Body of pancreas (tissue), 4 donors: ENCODE results near the gene SCGB2B2. TPM values are rescaled to one million over a fixed set of nuclear protein-coding genes. Genes with fewer than 3 reads are reported as not detected.

Experiments
- ATAC-seq: fragments of 150-250 bp; one replicate; pipeline ENCODE4 v1.9.1; 2016
- DNase-seq, 4 donors: peaks; one replicate each; pipeline ENCODE4 v3.0.0-alpha.2; 2019
- H3K27ac ChIP-seq, 4 donors: fragments of 200-600 bp; sonication (generic); 1 replicate in 3 of 4; 2 replicates in 1 of 4; pipeline versions ENCODE4 v1.5.1 to v1.6.1; 2016 to 2019; ENCODE audit warnings: mild to moderate bottlenecking in 1 of 4, mixed read lengths in 1 of 4, moderate library complexity in 1 of 4
- H3K27me3 ChIP-seq, 2 donors: fragments of 200-600 bp; sonication (generic); one replicate each; pipeline ENCODE4 v1.6.0; 2016; ENCODE audit warnings: mild to moderate bottlenecking in 1 of 2
- H3K36me3 ChIP-seq, 2 donors: fragments of 200-600 bp; sonication (generic); replicated peaks in 1 of 2; 2 replicates each; pipeline ENCODE4 v1.5.1; 2016; ENCODE audit warnings: low read depth in 2 of 2; ENCODE audit not compliant: insufficient read depth in 1 of 2
- H3K4me1 ChIP-seq: fragments of 200-600 bp; sonication (generic); one replicate; pipeline ENCODE4 v1.6.0; 2016
- H3K4me3 ChIP-seq, 2 donors: fragments of 200-600 bp; sonication (generic); 1 replicate in 1 of 2; 2 replicates in 1 of 2; pipeline ENCODE4 v1.5.1; 2016 to 2019
- H3K9me3 ChIP-seq, 3 donors: fragments of 200-600 bp; sonication (generic); 1 replicate in 2 of 3; 2 replicates in 1 of 3; pipeline ENCODE4 v1.5.1; 2016
- CTCF ChIP-seq, 7 experiments: fragments of 450-650 bp in 4 of 7; fragments of 200-600 bp in 3 of 7; sonication (generic) in 3 of 7; IDR thresholded peaks; one replicate each; pipeline ENCODE4 v1.5.1; 2016 to 2019; ENCODE audit warnings: antibody characterized with exemption in 7 of 7
- POLR2A ChIP-seq, 3 donors: fragments of 450-650 bp; IDR thresholded peaks; one replicate each; pipeline ENCODE4 v1.6.1; 2016; ENCODE audit warnings: antibody characterized with exemption in 3 of 3, mild to moderate bottlenecking in 2 of 3
- WGBS, 2 donors: methylation state at CpG; one replicate each; pipeline ENCODE4 v1.1.5; 2017; 5-methylcytosine and 5-hydroxymethylcytosine counted together
- intact Hi-C: fragments of 100-400 bp; cut with DNase I; formaldehyde crosslinking; loops from one replicate; pipeline ENCODE4 v1.15.1; 2023
- total RNA-seq, 2 donors: library from RNA; depleted of rRNA; stranded (reverse); fragments of >200 nt; gene quantifications; one replicate each; pipeline ENCODE4 v1.1.0, GENCODE V29; 2016

Gene SCGB2B2
- total RNA-seq, 2 donors from 2014 or later, result 0.52 to 4.3 TPM

DNA sequence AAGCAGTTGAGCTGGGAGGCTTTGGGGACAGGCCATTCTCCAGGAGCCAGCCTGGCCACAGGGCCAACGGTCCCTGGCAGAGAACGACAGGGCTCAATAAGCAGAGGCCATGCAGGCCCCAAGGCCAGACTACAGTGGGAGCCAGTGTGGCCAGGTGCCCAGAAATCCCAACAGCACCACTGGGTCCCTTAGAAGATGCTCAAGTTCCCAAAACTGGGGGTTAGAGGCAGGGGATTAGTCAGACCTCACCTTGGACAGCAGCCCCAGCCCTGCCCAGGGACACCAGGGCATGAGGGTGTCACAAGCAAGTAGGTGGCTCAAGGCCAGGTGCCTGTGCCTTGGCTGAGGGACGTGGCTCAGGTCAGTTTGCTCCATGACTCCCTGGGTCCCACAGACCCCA, 12.8 kb downstream of the SCGB2B2 start:
- no peak for TF ChIP-seq POLR2A (IDR thresholded peaks at IDR 0.05)
- TF ChIP-seq CTCF (IDR thresholded peaks at IDR 0.05), result no peak

DNA sequence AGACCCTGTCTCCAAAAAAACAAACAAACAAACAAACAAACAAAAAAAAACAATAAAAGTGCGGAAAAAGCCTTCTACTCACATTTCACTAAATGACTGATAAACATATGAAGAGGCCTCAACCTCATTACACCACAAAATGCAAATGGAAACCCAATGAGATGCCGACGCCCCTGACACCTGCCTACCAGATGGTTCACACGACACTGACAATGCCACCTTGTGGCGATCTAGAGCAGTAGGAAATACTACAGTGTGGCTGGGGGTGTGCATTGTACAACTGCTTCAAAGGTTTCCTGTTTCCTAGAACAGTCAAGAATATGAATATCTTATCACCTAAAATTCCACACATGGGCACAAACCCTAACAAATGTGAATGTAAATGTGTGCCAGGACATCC, 14.0 kb downstream of the SCGB2B2 start:
- no peak overlapping the region for H3K4me3 ChIP-seq
- WGBS, 2 donors, result 43 to 44% methylated on average over 5 of the region's 5 CpGs
- ATAC-seq (peak; percentile 37), DNase-seq (peak in 3 of 4 donors; percentile 30 to 58 (median 38))
- TF ChIP-seq CTCF (IDR thresholded peaks at IDR 0.05) (peak in 5 of 7 experiments; percentile 36 to 59 (median 41)), POLR2A (IDR thresholded peaks at IDR 0.05) (no peak)
- H3K27me3 ChIP-seq, result no peaks in the 10 kb centered on the region
- no peak overlapping the region for H3K27ac ChIP-seq
- H3K9me3 ChIP-seq, result no peaks in the 10 kb centered on the region
- intact Hi-C loops, result no loop called here
- H3K4me1 ChIP-seq, result peaks cover 30% of the 10 kb centered on the region
- no peaks in the 10 kb centered on the region for H3K36me3 ChIP-seq

More for the DNA sequence above, 12.8 kb downstream of the SCGB2B2 start:
- 33% methylated on average over 3 of the region's 3 CpGs; no CpG with 5 or more reads in 1 of the 2 donors for WGBS, 2 donors
- no peaks in the 10 kb centered on the region for H3K36me3 ChIP-seq
- no peak overlapping the region for H3K4me3 ChIP-seq
- peak overlapping the region in 1 of 4 donors; percentile 32 for H3K27ac ChIP-seq
- ATAC-seq (no peak), DNase-seq (peak in 1 of 4 donors; percentile 58)
- H3K4me1 ChIP-seq, result peaks cover 37% of the 10 kb centered on the region
- no peaks in the 10 kb centered on the region for H3K9me3 ChIP-seq
- no peaks in the 10 kb centered on the region for H3K27me3 ChIP-seq
- intact Hi-C loops, result no loop called here

DNA sequence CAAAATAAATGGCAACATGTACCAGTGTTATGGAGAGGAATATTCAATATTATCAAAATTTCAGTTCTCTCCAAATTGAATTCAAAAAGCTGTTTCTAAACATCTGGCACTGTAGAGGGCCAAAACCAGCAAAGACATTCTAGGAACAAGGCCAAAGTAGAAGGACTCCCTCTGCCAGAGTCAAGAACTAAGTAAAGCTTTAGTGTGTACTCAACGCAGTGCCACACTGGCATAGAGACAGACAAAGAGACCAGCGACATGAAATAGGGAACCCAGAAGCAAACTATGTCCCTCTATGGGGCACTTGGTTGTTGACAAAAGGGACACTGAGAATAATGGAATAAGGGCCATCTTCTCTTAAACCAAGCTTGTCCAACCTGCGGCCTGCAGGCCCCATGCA, 15.6 kb downstream of the SCGB2B2 start:
- H3K9me3 ChIP-seq, result no peaks in the 10 kb centered on the region
- H3K27ac ChIP-seq, result peak overlapping the region in 1 of 4 donors; percentile 44
- ATAC-seq (peak; percentile 82), DNase-seq (peak; percentile 37 to 73 (median 50))
- H3K4me3 ChIP-seq, result no peak overlapping the region
- WGBS, 2 donors, result 47 to 48% methylated on average over 3 of the region's 3 CpGs
- H3K4me1 ChIP-seq, result peaks cover 16% of the 10 kb centered on the region
- no peaks in the 10 kb centered on the region for H3K27me3 ChIP-seq
- TF ChIP-seq POLR2A (IDR thresholded peaks at IDR 0.05) (no peak), CTCF (IDR thresholded peaks at IDR 0.05) (no peak)
- H3K36me3 ChIP-seq, result no peaks in the 10 kb centered on the region
- intact Hi-C loops, result no loop called here

- H3K36me3 ChIP-seq, result no peaks in the 10 kb centered on the region
- H3K27ac ChIP-seq, result no peak overlapping the region
- H3K4me1 ChIP-seq, result peaks cover 10% of the 10 kb centered on the region
- H3K4me3 ChIP-seq, result no peak overlapping the region
- intact Hi-C loops, result no loop called here
- WGBS, 2 donors, result 24 to 26% methylated on average over 2 of the region's 2 CpGs
- no peaks in the 10 kb centered on the region for H3K9me3 ChIP-seq
- no peaks in the 10 kb centered on the region for H3K27me3 ChIP-seq
- DNase-seq (no peak), ATAC-seq (no peak)
- TF ChIP-seq POLR2A (IDR thresholded peaks at IDR 0.05) (no peak), CTCF (IDR thresholded peaks at IDR 0.05) (no peak)
Observed at GRCh38 chr19:34655651-34656050, 21.3 kb downstream of the SCGB2B2 start.

DNA sequence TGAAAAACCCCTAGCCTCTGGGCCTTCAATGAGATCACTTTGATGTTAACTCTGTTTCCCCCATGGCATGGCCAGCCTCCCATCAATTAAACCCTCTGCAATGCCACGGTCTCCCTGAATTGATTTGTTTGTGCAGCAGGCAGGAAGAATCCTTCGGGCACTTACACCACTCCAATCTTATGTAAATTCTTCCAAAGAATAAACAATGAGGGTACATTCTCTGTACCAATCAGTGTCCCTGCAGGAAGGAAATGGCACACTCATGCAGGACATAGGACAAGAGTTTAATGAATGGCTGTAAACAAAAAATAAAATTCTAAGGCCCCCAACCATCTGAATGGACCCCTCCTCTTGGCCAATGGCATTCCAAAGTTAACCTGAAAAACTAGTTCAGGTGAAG, 22.2 kb downstream of the SCGB2B2 start:
- H3K9me3 ChIP-seq, result no peaks in the 10 kb centered on the region
- H3K4me3 ChIP-seq, result no peak overlapping the region
- no peak for TF ChIP-seq CTCF (IDR thresholded peaks at IDR 0.05)
- TF ChIP-seq POLR2A (IDR thresholded peaks at IDR 0.05), result no peak
- intact Hi-C loops, result no loop called here
- H3K4me1 ChIP-seq, result peaks cover 10% of the 10 kb centered on the region
- H3K36me3 ChIP-seq, result no peaks in the 10 kb centered on the region
- no peak overlapping the region for H3K27ac ChIP-seq
- H3K27me3 ChIP-seq, result no peaks in the 10 kb centered on the region
- WGBS, 2 donors, result 20% methylated on average over 2 of the region's 2 CpGs
- no peak for ATAC-seq
- DNase-seq, result no peak
